HG03521 (cell line): ENCODE measurements around the gene USP17L24.
"Not testable (repeated sequence)": the region's sequence is repeated elsewhere in the genome, so short reads cannot be mapped to it uniquely, and the experiment has no call there.

ENCODE experiments used
- ATAC-seq: cut with Tn5 transposase; IDR thresholded peaks from one replicate; pipeline ENCODE4 v1.9.1; 2021; ENCODE audit warnings: mild to moderate bottlenecking, moderate library complexity; ENCODE audit not compliant: unreplicated experiment

Gene USP17L24

GRCh38 chr4:9324865-9325264 lies at the start of gene USP17L24:
TSS of gene USP17L24 (plus strand) at chr4:9325165. CDS start at chr4:9325165, 0 bp downstream.
- not testable (repeated sequence) for ATAC-seq

- ATAC-seq: not testable (repeated sequence)
Observed at GRCh38 chr4:9324191-9324590, 774 bp upstream of the USP17L24 start.

GRCh38 chr4:9329611-9330010 lies 4.6 kb downstream of the USP17L24 start, which contains the start of gene USP17L25:
TSS of gene USP17L25 (plus strand) at chr4:9329911. CDS start at chr4:9329911, 0 bp downstream.
- not testable (repeated sequence) for ATAC-seq

GRCh38 chr4:9334358-9334757 lies 9.4 kb downstream of the USP17L24 start, which contains the start of gene USP17L26:
TSS of gene USP17L26 (plus strand) at chr4:9334658. CDS start at chr4:9334658, 0 bp downstream.
- ATAC-seq: not testable (repeated sequence)

- ATAC-seq: not testable (repeated sequence)
Observed at GRCh38 chr4:9339103-9339502, 14.1 kb downstream of the USP17L24 start, which contains the start of gene USP17L5. TSS of gene USP17L5 (plus strand) at chr4:9339403. CDS start at chr4:9339403, 0 bp downstream.

- not testable (repeated sequence) for ATAC-seq
Observed at GRCh38 chr4:9343848-9344247, 18.9 kb downstream of the USP17L24 start, which contains the start of gene USP17L27. TSS of gene USP17L27 (plus strand) at chr4:9344148. CDS start at chr4:9344148, 0 bp downstream.

GRCh38 chr4:9348593-9348992 lies 23.6 kb downstream of the USP17L24 start, which contains the start of gene USP17L28:
TSS of gene USP17L28 (plus strand) at chr4:9348893. CDS start at chr4:9348893, 0 bp downstream.
- ATAC-seq: not testable (repeated sequence)

- ATAC-seq: not testable (repeated sequence)
Observed at GRCh38 chr4:9350866-9351265, 25.9 kb downstream of the USP17L24 start.

GRCh38 chr4:9353338-9353737 lies 28.4 kb downstream of the USP17L24 start, which contains the start of gene USP17L29:
TSS of gene USP17L29 (plus strand) at chr4:9353638. CDS start at chr4:9353638, 0 bp downstream.
- ATAC-seq: not testable (repeated sequence)

GRCh38 chr4:9362829-9363228 lies 37.9 kb downstream of the USP17L24 start, which contains the start of gene USP17L30:
TSS of gene USP17L30 (plus strand) at chr4:9363129. CDS start at chr4:9363129, 0 bp downstream.
- ATAC-seq: not testable (repeated sequence)
